ENCODE measurements around the gene SH3RF3. TPM values are rescaled to one million over a fixed set of nuclear protein-coding genes. Genes with fewer than 3 reads are reported as not detected.
A peak's percentile ranks its signal among the peaks of the same experiment; 100 is the strongest.

SH3RF3 gene
- total and polyA plus RNA-seq, 10 of the 15 experiments (the other 5 are each of a cell fraction or from before 2014, with no cell fraction given), result 0.08 to 8.8 (median 2.3) TPM

DNA sequence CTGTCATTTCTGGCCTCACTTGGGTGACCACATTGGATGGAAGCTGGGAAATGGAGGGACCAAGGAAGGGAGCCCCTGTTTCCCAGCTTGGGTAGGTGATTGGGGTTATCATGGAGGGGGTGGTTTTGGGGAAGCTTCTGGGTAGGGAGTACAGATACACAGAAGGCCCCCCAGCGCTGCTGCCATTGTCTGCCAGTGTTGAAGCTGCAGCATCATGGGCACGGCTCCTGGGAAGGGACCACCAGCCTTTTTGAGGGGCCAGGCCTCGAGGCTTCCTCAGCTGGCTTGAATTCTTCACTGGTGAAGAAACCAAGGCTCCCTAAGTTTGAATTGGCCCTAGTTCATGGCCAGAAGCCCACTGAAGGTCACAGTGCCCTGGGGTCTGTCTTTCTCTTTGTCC is 25.2 kb downstream of the SH3RF3 start:
- ATAC-seq (no peak), FAIRE-seq (no peak), DNase-seq (ENCODE audit: low read depth, low spot score) (no peak)
- Histone ChIP-seq H3K4me3 (no peak overlapping the region), H3K4me1 (ENCODE audit: control insufficient read depth, insufficient read depth, low read length) (peaks cover 3% of the 10 kb centered on the region; the same call in 1 of the 2 replicates), H4K20me1 (ENCODE audit: control insufficient read depth, insufficient read depth) (no peaks in the 10 kb centered on the region), H2AFZ (ENCODE audit: control insufficient read depth, low read depth, low read length) (no peak overlapping the region), H3K4me2 (ENCODE audit: control insufficient read depth, insufficient read depth) (no peak overlapping the region), H3K79me2 (ENCODE audit: control insufficient read depth, insufficient read depth, low read length) (peaks cover 2% of the 10 kb centered on the region; the same call in 1 of the 2 replicates), H3K27ac (ENCODE audit: control insufficient read depth, insufficient read depth) (no peak overlapping the region), H3K9ac (ENCODE audit: control insufficient read depth, insufficient read depth, low read length) (no peak overlapping the region), H3K9me3 (replicated peaks; ENCODE audit: control insufficient read depth, insufficient read depth, low read length) (no peaks in the 10 kb centered on the region), H3K36me3 (ENCODE audit: control insufficient read depth in 2 of 2, insufficient read depth in 2 of 2, low read length in 1 of 2) (no peaks in the 10 kb centered on the region), H3K27me3 (replicated peaks in 1 of 2; ENCODE audit: control insufficient read depth in 2 of 2, insufficient read depth in 2 of 2, low read length in 1 of 2) (no peaks in the 10 kb centered on the region)
- no peak for TF ChIP-seq LARP7 (IDR thresholded peaks at IDR 0.05)
- SMC1A ChIA-PET (ENCODE audit: uncharacterized antibody, unreplicated experiment), result interaction anchor here (0.7 to 2.2 kb wide), 3 partner anchors 10 to 85 kb away, joined by 3 to 5 read pairs (median 3); no protein-coding TSS in a partner anchor
- CTCF ChIA-PET, result interaction anchor here (2.9 kb wide), 1 partner anchor 12 kb away, joined by 11 read pairs; no protein-coding TSS in a partner anchor
- 11% methylated on average over 3 of the region's 3 CpGs for WGBS (ENCODE audit: insufficient coverage, insufficient replicate concordance, low lambda C conversion rate, missing lambda C conversion rate)
- POLR2A ChIA-PET, result no interaction called here
- in situ Hi-C loops (cut with MboI) (no loop called here), intact Hi-C loops (cut with micrococcal nuclease; ENCODE audit: unreplicated experiment) (no loop called here)
- no TSS peak for BruUV-seq (replicated peaks)
- RAD21 ChIA-PET (ENCODE audit: unreplicated experiment), result no interaction called here

DNA sequence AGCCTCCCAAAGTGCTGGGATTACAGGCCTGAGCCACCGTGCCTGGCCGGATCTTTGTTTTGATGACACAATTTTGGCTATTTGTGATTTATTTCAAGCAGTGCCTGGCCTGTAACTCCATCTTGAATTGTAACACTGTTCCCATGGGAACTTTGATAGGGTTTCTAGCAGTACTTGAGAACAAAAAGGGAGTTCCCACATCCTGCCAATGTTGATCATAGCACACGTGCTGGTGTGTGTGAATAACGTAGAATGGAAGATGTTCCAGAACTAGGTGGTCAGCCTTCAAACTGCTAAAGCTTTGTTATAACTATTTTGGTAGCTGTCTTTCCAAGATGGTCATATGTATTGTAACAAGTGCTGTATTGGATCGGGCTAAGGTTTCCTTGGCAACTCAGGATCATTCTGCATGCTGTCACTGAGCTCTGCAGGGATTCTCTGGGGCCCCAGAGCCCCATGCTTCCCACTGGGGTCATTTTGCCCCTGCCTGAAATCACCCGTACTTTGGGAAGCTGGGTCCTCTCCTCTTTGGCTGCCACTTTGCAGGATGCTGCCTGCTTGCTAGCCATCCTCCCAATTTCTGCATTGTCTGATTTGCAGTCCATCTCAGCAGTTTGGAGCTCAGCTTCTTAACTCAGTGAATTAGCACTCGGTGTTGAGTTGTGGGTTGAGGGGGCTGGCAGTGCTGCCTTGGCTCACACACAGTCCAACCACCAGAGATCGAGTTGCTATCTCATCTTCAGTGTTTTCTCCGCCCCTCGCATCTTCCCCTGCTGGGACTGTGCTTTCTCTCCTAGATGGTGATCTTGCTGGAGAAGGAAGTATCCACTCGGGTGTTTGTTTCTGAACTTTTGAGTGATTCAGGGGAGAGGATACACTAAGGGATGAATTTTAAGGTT is 26.8 kb downstream of the SH3RF3 start:
- no peak for ATAC-seq
- WGBS (ENCODE audit: insufficient coverage, insufficient replicate concordance, low lambda C conversion rate, missing lambda C conversion rate), result 49% methylated on average over 11 of the region's 11 CpGs
- Histone ChIP-seq H2AFZ (ENCODE audit: control insufficient read depth, low read depth, low read length) (no peak overlapping the region), H3K79me2 (ENCODE audit: control insufficient read depth, insufficient read depth, low read length) (no peaks in the 10 kb centered on the region), H4K20me1 (ENCODE audit: control insufficient read depth, insufficient read depth) (no peaks in the 10 kb centered on the region), H3K27me3 (replicated peaks in 1 of 2; ENCODE audit: control insufficient read depth in 2 of 2, insufficient read depth in 2 of 2, low read length in 1 of 2) (no peaks in the 10 kb centered on the region), H3K4me1 (ENCODE audit: control insufficient read depth, insufficient read depth, low read length) (no peaks in the 10 kb centered on the region), H3K36me3 (ENCODE audit: control insufficient read depth in 2 of 2, insufficient read depth in 2 of 2, low read length in 1 of 2) (no peaks in the 10 kb centered on the region), H3K9ac (ENCODE audit: control insufficient read depth, insufficient read depth, low read length) (no peak overlapping the region), H3K4me3 (no peak overlapping the region), H3K4me2 (ENCODE audit: control insufficient read depth, insufficient read depth) (no peak overlapping the region), H3K9me3 (replicated peaks; ENCODE audit: control insufficient read depth, insufficient read depth, low read length) (no peaks in the 10 kb centered on the region), H3K27ac (ENCODE audit: control insufficient read depth, insufficient read depth) (no peak overlapping the region)
- ChIA-PET POLR2A (no interaction called here), CTCF (no interaction called here), SMC1A (ENCODE audit: uncharacterized antibody, unreplicated experiment) (interaction anchor here (1.5 kb wide), 1 partner anchor 25 kb away, joined by 3 read pairs; no protein-coding TSS in a partner anchor), RAD21 (ENCODE audit: unreplicated experiment) (no interaction called here)
- in situ Hi-C loops (cut with MboI), result no loop called here
- BruUV-seq (replicated peaks), result no TSS peak
- no peak for DNase-seq (ENCODE audit: low read depth, low spot score)
- TF ChIP-seq IKZF2 (IDR thresholded peaks at IDR 0.05), result no peak
- TF ChIP-seq BHLHE40 (IDR thresholded peaks at IDR 0.05; ENCODE audit: borderline replicate concordance in 1 of 2, low read depth in 2 of 2, low read length in 1 of 2), result peak in 1 of 2 experiments; percentile 42; a peak in 2 of 4 replicates
- FAIRE-seq, result no peak
- intact Hi-C loops (cut with micrococcal nuclease; ENCODE audit: unreplicated experiment), result no loop called here

Measured in GM12878 (cell line).